GM18517 (cell line): ENCODE measurements around the gene NOS3.
"Not testable (repeated sequence)": the region's sequence is repeated elsewhere in the genome, so short reads cannot be mapped to it uniquely, and the experiment has no call there.

Source experiments
- ATAC-seq: cut with Tn5 transposase; IDR thresholded peaks from one replicate; pipeline ENCODE4 v1.9.1; 2021; ENCODE audit warnings: mild to moderate bottlenecking, moderate library complexity; ENCODE audit not compliant: unreplicated experiment

NOS3 gene

GRCh38 chr7:151032936-151033863 lies 42.4 kb downstream of the NOS3 start:
- no peak for ATAC-seq

GRCh38 chr7:151033864-151034249 lies 43.0 kb downstream of the NOS3 start:
- ATAC-seq, result no peak

GRCh38 chr7:151034312-151035025 lies 43.7 kb downstream of the NOS3 start:
- no peak for ATAC-seq

GRCh38 chr7:151035026-151035717 lies 44.4 kb downstream of the NOS3 start:
- no peak for ATAC-seq

- no peak for ATAC-seq
Measured at GRCh38 chr7:151035902-151036301, 45.1 kb downstream of the NOS3 start.

- no peak for ATAC-seq
Measured at GRCh38 chr7:151038951-151039849, 48.4 kb downstream of the NOS3 start.

GRCh38 chr7:151039850-151040548 lies 49.2 kb downstream of the NOS3 start:
- ATAC-seq, result no peak

- no peak for ATAC-seq
Measured at GRCh38 chr7:151040616-151041375, 50.0 kb downstream of the NOS3 start.

GRCh38 chr7:151043449-151043848 lies 52.6 kb downstream of the NOS3 start:
- not testable (repeated sequence) for ATAC-seq

GRCh38 chr7:151043959-151044358 lies 53.1 kb downstream of the NOS3 start:
- no peak for ATAC-seq

GRCh38 chr7:151045262-151045661 lies 54.4 kb downstream of the NOS3 start:
- ATAC-seq, result no peak

- ATAC-seq, result no peak
Measured at GRCh38 chr7:151045967-151046366, 55.1 kb downstream of the NOS3 start.

- ATAC-seq, result no peak
Measured at GRCh38 chr7:151046603-151047573, 56.1 kb downstream of the NOS3 start.

- no peak for ATAC-seq
Measured at GRCh38 chr7:151047976-151048815, 57.4 kb downstream of the NOS3 start, which contains the start of gene ASIC3. Gene ASIC3, plus strand, starts transcription at chr7:151048531. Its CDS starts 355 bp downstream, at chr7:151048886.

GRCh38 chr7:151048911-151049463 lies 58.2 kb downstream of the NOS3 start:
- ATAC-seq, result no peak

GRCh38 chr7:151051108-151051507 lies 60.3 kb downstream of the NOS3 start:
- ATAC-seq, result no peak

- no peak for ATAC-seq
Measured at GRCh38 chr7:151053096-151053495, 62.3 kb downstream of the NOS3 start.
